ENCODE data around the gene RTN4.
"Not testable (repeated sequence)": the region's sequence is repeated elsewhere in the genome, so short reads cannot be mapped to it uniquely, and the experiment has no call there.

The RTN4 gene

DNA sequence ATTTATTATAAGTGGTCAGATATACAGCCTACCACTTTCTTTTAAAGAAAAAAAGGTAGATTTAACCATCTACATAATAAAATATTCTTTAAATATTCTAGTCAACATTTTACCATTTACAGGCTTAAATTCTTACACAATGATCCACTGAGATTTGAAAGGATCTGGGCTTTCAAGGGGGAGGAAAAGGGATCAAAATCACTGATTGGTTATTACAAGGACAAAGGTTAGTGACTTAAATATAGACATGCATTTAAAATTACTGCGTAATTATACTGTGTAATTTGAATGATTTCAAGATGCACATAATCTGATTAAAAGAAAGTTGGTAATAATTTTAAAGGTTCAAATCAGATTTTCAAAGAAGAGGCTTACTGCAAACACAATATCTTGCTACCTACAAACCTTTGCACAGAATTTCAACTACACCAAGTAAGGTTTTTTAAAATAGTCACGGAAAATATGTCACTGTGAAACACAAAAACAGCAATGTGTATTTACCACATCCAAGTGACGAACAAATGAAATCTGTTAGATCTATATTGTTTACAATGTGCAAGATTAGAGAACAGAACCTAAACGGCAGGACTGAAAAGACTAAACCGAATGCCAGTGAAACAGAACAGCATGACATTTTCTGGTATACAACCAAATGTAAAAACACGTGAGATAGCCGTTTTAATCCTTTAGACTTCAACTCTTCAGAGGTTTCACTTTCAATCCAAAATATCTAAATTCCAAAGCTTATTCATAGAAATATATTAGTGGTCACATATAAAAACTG, 40.8 kb downstream of the RTN4 start:
- DNase-seq: no peak

DNA sequence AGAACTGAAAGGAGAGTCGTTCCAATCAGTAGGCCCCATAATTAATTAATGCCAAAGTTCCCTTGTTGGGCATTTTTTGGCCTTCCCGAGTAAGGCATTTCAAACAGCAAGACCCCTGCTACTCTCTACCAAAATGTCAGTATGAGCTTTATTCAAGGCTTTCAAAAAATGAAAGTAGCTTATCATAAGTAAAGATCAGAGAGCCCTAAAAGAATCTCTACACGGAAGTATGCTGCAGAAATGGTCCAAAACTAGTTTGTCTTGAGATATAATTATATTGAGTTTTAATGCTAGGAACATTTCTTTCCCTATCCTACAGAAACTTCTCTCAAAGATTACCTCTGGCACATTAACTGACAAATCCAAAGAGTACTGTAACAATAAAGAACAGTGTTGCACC, 43.9 kb downstream of the RTN4 start:
- no peak for DNase-seq

DNA sequence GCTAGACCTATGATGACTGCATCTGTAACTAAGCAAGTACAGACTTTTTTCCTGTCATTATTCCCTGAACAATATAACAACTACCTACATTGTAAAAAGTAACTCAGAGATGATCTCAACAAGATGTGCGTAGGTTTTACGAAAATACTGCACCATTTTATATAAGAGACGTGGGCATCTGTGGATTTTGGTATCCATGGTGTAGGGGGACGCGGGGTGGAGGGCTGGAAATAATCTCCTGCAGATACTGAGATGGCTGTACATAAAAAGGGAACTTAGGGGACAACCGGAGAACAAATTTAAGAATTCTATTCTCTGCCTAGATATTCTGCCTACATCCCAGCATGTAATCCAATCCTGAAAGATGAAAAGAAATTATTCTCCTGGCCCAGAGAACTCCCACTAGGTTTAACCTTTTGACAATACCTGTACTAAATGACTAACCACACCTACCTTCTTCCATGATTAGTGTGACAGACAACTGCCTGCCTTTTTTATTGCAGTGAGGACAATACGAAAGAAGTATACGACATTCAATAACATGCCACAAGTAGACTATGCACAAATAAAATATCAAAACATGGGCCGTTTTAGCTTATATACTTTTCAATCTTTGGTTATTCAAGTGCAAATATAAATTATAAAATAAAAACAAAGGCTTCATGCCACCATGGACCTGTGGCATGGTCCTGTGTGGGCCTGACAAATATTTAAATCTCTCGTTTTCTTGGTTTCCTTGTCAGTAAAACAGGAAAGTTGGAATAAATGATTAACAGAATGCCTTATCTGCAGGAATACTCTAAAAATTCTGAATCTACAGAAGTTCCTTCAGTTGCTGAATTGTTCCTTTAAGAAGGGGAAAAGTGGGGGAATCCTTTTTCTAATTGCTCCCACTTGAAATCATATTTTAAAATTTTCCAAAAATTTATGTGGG, 46.3 kb downstream of the RTN4 start:
- DNase-seq: no peak

DNA sequence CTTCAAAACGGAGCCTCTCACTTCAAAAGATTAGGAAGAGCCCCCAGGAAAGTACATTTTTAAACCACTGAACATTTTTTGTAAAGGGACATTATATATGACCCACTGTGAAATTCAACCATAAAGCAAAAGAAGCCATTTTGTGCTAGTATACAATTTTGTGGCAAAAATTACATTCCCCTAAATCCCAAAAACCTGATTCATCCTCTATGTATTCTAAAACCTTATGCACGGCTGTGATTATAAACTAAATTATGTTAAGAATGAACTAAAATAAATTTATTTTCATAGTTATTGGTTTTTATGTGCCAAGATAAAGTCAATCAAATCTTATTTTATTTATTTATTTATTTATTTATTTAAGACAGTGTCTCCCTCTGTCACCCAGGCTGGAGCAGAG, 48.5 kb downstream of the RTN4 start:
- peak; percentile 59 for DNase-seq

GRCh38 chr2:55000341-55000740, 49.9 kb downstream of the RTN4 start:
- no peak for DNase-seq

DNA sequence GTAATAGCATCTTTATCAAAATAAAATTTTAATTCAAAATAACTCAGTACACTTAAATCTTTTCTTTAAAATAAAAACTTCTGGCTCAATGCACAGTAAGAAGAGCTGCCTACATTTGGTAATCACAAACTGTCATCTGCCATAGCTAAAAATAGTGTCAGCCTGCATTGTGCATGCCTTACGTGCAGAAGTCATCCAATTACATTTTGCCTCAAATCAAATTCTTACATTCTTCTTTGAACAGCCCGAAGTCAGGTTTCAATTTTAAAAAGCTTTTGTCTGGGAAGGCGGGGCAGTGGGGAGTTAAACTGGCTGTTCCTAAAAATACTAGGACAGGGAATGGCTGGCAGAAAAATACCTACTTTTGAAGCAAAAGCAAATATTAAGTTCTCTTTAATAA, 51.1 kb downstream of the RTN4 start:
- DNase-seq: peak; percentile 86

DNA sequence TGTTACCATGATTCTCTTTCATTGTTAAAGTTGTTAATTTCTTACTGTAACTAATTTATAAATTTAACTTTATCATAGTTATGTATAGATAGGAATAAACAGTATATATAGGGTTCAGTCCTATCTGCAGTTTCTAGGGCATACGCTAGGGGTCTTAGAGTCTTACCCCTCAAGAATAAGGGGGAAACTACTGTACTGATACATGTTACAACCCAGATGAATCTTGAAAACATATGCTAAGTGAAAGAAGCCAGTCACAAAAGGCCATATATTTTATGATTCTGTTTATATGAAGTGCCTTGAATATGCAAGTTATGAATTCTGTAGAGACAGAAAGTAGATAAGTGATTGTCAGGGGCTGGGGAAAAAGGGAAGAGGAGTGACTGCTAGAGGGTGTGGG, 52.4 kb downstream of the RTN4 start:
- no peak for DNase-seq

DNA sequence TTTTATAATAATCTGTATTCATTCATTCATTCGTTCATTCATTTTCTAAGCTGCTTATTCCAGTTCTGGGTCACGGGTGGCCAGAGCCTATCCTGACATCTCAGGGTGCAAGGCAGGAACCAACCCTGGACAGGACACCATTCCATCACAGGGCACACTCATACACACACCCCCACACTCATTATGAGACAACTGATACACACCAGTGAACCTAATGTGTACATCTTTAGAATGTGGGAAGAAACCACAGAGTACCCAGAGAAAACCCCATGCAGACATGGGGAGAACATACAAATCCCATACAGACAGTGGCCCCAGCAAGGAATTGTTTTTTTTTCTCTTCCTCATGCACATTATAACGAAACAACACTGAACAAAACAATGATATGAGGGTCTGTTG, 54.7 kb downstream of the RTN4 start:
- no peak for DNase-seq

- DNase-seq: not testable (repeated sequence)
Measured at GRCh38 chr2:54990694-54991093, 59.6 kb downstream of the RTN4 start.

- no peak for DNase-seq
Measured at GRCh38 chr2:54988612-54989011, 61.6 kb downstream of the RTN4 start.

DNA sequence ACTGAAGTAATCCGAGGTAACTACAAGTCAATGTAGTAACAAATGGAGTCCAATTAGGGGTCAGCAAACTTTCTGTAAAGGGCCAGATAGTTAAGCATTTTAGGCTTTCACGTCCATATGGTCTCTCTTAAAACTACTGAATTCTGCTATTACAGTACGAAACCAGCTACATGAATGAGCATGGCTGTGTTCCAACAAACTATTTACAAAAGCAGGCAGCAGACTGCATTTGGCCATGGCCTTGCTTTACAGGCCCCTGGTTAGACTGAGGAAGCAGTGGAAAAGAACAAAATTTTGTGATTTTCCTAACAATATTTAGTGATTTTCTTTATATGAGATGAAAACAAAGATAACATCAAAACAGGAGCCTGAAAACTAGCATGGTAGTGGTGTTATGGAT, 64.0 kb downstream of the RTN4 start:
- DNase-seq: peak; percentile 24

GRCh38 chr2:54984476-54984875, 65.8 kb downstream of the RTN4 start:
- peak; percentile 48 for DNase-seq

GRCh38 chr2:54983345-54984220, 66.7 kb downstream of the RTN4 start:
- DNase-seq: peak; percentile 67

GRCh38 chr2:54981385-54981784, 68.9 kb downstream of the RTN4 start:
- no peak for DNase-seq

GRCh38 chr2:54979321-54980044, 70.8 kb downstream of the RTN4 start:
- no peak for DNase-seq

DNA sequence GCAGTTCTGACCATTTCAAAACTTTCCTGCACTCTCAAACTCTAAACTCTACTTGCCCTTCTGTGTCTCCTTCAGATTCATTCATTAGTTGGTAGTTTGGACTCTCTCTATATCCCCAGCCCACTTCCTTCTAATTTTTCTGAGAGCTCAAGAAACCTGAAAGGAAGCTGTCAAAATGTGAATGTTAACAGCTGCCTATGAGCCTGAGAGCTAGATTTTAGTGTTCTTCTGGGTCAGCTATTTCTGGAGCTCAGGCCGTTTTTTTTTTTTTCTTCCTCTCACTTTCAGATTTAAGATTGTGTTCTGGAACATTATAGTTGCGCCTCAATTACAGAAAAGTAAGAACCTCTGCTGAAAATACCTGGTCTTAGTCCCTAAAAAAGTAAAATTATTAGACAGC, 73.1 kb downstream of the RTN4 start:
- no peak for DNase-seq

DNA sequence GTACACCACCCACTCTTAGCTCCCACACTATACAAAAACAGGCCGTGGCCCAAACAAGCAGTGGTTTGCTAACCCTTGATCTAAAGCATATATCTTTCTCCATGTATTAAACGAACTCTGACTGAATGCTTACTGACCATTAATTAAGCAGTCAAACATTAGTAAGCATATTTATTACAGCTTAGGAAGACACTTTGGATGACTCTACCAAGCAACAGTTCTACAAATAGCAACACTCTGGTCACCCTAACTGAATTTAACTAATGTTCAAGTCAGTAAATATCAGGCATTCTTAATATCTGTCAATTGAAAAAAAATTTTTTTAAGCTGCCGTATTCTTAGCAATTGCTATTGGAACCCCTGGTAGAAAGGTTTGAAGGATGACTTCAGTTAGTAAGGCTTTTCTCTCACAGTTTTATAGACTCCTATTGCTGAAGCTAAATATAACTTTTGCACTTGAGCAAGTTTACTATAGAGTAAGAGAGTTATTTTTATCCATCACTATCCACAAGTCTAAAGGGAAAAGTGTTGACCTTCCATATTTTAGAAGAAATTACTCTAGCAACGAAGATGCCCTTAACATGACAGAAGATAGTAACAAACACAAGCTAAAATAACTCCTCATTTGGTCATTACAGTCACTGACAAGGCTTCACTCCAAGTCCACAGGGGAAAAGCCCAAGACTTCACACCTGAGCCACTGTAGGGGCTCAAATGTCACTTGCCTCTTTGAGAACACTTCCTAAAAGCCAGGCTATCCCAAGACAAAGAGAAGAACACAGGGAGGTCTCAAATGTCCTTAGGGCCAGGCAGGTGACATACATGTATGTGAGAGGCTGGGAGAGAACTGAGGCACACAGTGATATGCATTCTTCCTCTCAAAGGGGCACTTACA, 74.4 kb downstream of the RTN4 start:
- DNase-seq: no peak

- no peak for DNase-seq
Measured at GRCh38 chr2:54975175-54975574, 75.1 kb downstream of the RTN4 start.

- DNase-seq: no peak
Measured at GRCh38 chr2:54969940-54970338, 80.3 kb downstream of the RTN4 start.

GRCh38 chr2:54969295-54969939, 80.8 kb downstream of the RTN4 start:
- DNase-seq: no peak
